ENCODE data around the gene DCAF12.
"Not testable (repeated sequence)": the region's sequence is repeated elsewhere in the genome, so short reads cannot be mapped to it uniquely, and the experiment has no call there.

The DCAF12 gene

DNA sequence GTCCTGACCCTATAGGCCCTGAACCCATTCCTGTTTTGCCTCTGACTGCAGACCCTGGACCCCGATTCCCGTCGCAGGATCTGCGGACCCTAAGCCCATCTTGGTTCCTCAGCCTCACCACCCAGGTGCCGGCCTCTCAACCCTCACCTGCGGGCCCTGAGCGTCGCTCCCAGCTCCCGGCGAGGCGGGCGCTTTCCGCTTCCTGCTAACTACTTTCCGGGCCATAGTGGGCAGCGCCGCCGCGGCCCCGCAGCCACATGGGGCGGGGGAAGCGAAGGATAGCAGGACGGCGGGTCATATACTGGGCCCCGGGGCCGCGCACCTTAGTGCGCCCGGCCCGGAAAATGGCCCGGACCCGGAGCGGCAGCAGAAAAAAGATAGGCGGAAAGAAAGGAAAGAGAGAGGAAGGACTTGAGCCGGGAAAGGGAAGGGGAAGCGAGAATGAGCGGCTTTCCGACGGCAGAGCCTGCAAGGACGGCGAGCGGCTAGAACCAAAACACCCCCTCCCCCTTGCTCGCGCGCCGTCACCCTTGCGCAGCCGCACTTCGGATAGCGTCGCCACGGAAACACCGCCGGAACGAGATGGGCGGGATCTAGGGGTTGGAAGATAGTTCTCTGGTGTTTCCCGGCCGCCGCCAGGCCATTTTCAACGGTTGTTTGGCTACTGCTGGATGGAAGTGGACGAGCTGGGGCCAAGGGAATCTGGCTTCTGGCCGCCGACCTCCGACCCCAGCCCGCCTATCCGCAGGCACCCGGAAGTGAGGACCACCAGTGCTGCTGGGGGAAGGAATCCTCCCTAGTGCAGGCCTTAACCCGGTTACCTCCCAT is at the start of gene DCAF12:
TSS of gene DCAF12 (minus strand) at position 492 of the 828 bp plus-strand sequence. CDS start at position 225, 267 bp downstream.
- peak; percentile 74 to 75 for DNase-seq (ENCODE audit: low read depth in 2 of 2)

DNA sequence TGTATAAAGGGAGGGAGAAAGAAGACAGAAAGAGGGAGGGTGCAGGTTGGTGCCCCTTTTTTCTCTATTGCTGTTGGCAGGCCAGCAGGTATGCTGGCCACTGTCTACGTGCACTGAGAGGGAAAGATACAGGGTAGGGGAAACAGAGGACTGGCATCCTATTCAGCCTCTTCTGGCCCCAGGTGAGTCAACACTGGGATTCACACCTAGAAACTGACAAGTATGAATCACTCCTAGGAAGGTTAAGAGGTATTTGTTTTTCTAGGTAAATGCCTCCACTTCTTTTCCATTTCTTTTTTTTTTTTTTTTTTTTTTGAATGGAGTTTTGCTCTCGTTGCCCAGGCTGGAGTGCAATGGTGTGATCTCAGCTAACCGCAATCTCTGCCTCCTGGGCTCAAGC is 49.6 kb upstream of the DCAF12 start:
- DNase-seq (ENCODE audit: low read depth in 2 of 2) = no peak

DNA sequence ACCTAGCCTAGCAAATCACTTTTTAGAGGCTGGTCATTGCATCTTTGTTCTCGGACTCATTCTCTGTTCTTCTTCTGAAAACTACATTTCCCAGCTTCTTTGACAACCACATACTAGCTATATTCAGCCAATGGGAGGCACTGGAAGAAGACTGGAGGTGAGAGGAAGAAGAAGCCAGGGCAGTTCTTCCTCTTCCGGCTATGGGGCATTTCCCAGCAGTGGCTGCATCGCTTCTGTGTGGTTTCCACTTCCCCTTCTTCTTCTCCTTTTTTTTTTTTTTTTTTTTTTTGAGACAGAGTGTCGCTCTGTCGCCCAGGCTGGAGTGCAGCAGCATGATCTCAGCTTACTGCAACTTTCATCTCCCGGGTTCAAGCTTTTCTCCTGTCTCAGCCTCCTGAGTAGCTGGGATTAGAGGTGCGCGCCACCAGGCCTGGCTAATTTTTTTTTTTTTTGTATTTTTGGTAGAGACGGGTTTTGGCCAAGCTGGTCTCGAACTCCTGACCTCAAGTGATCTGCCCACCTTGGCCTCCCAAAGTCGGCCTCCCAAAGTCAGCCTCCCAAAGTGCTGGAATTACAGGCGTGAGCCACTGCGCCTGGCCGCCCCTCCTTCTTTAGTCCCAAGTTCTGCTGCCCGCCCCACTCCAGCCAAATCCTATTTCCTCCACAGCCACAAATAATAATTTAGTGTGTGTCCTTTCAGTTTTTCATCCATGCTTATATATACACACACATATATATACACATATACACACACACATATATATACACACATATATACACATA is 45.4 kb upstream of the DCAF12 start:
- DNase-seq (ENCODE audit: low read depth in 2 of 2) = no peak

DNA sequence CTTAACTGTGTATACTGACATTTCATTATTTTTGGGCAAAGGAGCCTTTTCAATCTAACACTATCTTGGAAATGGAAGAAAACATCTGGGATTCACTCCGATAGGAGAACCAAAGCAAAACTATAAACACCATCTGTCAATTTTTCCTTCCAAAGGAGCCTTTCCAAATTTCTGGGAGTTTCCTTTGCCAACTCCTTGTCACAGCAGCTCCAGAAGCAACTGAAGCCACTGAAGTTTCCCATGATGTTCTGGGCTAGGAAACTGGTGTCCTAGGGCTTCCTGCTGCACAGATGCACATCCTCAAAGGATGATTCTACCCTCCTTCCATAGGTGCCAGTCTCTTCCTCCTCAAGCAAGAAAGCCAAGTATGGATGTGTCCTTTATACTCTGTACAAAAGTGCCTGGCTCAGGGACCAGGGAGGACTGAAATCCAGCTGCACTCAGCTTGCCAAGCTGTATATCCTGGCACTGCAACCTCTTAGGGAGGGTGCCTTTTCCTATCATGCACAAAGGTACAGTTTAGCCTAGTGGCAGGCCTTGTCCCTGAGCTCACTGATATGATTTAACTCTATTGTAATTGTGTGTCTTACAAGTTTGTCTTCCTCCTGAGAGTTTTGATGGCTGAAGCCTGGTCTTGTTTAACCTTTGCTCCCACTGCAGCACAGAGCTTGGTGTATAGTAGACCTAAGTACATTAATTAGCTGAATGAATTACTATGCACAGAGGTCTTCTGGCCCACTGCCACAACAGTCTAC is 43.9 kb upstream of the DCAF12 start:
- DNase-seq (ENCODE audit: low read depth in 2 of 2) = no peak

GRCh38 chr9:34169125-34169524 is 42.6 kb upstream of the DCAF12 start:
- no peak for DNase-seq (ENCODE audit: low read depth in 2 of 2)

DNA sequence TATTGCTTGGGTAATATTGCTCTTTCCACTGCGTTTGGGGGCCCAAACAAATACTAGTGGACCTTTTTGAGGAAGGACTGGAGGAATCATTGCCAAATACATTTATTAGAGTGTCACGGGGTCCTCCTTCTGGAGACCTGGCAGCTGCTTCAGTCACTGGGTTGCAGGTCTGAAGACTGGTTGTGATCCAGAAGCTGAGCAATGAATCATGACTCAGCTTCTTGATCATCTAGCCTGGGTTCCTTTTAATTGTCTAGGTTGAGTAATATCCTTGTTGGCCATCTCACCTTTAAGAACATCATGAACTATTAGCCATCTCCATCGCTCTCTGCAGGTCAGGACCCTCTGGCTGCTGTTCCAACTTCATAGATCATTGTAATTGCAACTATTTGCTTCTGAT is 36.9 kb upstream of the DCAF12 start:
- DNase-seq (ENCODE audit: low read depth in 2 of 2) = no peak

DNA sequence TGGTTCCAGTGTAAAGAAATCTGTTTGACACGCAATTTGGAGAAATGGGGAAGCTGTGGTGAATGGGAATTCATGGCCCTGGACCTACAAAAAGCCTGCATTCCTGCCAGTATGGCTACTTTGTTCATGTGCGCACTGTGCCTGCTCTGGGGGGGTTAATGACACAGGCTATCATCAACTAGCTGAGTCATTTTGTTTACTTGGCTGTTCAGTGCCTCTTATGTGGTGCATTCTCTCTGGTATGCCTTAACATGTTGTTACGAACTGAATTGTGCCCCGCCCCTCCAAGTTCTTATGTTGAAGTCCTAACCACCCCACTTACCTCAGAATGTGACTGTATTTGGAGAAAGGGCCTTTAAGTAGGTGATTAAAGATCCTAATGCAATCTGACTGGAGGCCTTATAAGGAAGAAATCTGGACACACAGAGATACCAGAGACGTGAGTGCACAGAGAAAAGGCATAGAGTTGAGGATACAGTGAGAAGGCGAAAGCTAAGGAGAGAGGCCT is 31.9 kb upstream of the DCAF12 start:
- no peak for DNase-seq (ENCODE audit: low read depth in 2 of 2)

DNA sequence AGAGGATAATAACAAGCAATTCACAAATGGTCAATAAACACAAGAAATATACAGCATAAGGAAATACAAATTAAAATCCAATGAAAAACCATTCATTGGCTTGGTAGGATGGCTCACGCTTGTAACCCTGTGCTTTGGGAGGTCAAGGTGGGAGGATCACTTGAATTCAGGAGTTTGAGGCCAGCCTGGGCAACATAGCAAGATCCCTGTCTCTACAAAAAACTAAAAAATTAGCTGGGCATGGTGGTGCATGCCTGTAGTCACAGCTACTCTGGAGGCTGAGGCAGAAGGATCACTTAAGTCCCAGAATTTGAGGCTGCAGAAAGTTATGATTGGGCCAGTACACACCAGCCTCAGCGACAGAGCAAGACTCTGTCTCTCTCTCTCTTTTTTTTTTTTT is 31.4 kb upstream of the DCAF12 start:
- DNase-seq (ENCODE audit: low read depth in 2 of 2) = no peak

- no peak for DNase-seq (ENCODE audit: low read depth in 2 of 2)
These were observed 30.8 kb upstream of the DCAF12 start for GRCh38 chr9:34157318-34157717.

GRCh38 chr9:34154057-34154456 is 27.6 kb upstream of the DCAF12 start:
- no peak for DNase-seq (ENCODE audit: low read depth in 2 of 2)

- no peak for DNase-seq (ENCODE audit: low read depth in 2 of 2)
These were observed 24.9 kb upstream of the DCAF12 start for GRCh38 chr9:34151398-34151797.

DNA sequence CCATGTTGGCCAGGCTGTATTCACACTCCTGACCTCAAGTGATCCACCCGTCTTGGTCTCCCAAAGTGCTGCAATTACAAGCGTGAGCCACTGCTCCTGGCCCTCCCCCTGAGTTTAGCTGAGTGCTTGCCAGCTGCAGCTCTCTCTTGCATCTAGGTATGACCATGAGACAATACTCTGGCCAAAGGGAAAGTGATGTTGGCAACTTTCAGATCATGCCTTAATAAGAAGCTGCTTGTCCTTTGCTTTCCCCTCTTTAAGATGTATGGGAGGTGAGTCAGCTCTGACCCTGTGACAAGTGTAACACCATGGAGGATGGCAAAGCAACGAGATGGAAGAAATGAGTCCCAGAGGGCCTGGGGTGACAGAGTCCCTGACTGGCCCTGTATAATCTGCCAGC is 18.7 kb upstream of the DCAF12 start:
- DNase-seq (ENCODE audit: low read depth in 2 of 2) = no peak

- no peak for DNase-seq (ENCODE audit: low read depth in 2 of 2)
These were observed 16.6 kb upstream of the DCAF12 start for GRCh38 chr9:34143116-34143515.

- DNase-seq (ENCODE audit: low read depth in 2 of 2) = no peak
These were observed 14.4 kb upstream of the DCAF12 start for GRCh38 chr9:34140853-34141252.

DNA sequence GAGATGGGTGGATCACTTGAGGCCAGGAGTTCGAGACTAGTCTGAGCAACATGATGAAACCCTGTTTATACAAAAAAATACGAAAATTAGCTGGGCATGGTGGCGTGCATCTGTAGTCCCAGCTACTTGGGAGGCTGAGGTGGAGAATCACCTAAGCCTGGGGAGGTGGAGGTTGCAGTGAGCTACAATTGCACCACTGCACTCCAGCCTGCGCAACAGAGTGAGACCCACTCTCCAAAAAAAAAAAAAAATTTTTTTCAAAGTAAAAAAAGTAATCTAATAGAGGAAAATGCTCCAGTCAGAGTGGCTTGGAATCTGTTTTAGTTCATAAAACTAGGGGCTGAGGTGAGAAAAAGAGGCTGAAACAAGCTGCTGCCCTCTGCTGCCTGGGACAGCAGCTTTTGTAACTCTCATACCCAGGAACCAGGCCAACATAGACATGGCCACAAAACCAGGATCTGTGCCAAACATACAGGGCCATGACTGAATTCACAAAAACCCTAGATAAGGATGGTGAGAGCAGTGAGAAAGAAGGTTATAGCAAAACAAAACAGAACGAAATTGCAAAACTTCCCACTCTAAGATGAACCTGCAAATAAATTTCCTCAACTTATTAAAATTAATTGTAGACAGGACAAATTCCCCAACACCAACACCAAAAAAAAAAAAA is 13.1 kb upstream of the DCAF12 start:
- DNase-seq (ENCODE audit: low read depth in 2 of 2) = no peak

DNA sequence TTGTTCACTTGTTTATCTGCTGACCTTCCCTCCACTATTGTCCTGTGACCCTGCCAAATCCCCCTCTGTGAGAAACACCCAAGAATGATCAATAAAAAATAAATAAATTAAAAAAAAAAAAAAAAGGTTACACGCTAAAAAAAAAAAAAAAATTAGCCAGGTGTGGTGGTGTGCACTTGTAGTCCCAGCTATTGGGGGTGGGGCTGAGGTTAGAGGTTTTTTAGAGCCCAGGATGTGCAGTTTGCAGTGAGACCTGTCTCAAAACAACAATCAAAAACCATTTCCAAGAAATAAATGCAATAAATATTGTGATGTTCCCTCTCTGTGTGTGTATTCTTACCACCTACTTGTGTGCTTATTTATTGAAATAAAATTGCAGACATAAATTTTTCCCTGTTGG is 12.1 kb upstream of the DCAF12 start:
- DNase-seq (ENCODE audit: low read depth in 2 of 2) = not testable (repeated sequence)

DNA sequence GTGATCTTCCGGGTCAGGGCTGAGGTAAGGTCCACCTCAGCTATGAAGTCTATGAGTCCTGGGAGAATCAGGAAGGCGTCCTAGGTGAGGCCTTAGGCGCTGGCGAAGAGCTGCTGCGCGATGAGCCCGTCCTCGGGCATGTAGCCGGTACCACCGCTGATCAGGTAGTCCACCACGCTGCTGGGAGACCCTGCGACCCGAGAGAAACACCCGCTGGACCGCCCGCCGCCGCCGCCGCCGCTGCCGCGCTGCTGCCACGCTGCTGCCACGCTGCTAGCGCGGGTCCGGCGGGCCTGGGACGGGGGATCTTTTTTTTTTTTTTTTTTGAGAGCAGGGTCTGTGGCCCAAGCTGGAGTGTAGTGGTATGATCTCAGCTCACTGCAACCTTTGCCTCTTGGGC is 8.0 kb upstream of the DCAF12 start:
- no peak for DNase-seq (ENCODE audit: low read depth in 2 of 2)

GRCh38 chr9:34133436-34133949 is 7.0 kb upstream of the DCAF12 start:
- no peak for DNase-seq (ENCODE audit: low read depth in 2 of 2)

GRCh38 chr9:34131571-34131970 is 5.1 kb upstream of the DCAF12 start:
- no peak for DNase-seq (ENCODE audit: low read depth in 2 of 2)

DNA sequence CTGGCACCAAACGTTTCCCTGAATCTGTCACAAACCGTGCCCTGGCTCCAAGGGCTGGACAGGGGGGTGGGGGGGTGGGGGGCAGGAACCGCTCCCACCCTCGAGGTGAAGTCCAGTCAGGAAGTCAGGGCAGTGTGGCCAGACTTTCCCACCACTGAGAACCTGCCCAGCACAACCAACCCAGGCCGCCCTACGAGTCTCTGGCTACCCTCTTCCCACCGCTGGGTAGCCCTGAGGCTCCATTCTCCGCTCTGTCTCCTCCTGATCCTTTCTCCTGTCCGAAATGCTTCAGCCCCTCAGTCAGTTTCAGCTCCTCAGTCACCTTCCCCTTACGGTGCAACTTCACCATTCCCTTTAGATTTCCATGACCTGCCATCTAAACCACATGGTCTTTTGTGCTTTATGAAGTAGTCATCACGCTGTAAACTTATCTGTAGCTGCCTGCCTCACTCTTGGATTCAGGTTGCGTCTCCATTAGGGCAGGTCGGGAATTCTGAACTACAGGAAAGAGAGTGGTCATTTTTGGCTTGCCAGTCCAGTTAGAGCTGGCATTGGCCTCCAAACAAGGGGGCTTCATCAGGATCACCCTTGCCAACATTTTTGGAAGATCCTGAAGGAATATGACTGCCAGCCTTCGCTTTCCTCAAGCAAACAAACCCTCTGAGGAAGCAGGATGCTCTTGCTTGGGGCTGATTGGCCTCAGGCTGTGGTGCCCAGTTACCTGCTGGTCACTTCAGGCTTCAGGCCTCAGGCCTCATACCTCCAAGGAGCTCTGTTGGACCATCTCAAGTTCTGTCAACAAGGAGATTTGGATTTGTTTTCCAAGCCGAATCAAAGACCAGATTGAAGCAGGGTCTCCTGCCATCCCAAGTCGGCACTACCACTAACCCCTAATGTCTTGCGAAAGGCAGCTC is 794 bp upstream of the DCAF12 start:
- DNase-seq (ENCODE audit: low read depth in 2 of 2) = no peak
